ENCODE measurements around the gene TRIM50. TPM values are rescaled to one million over a fixed set of nuclear protein-coding genes. Genes with fewer than 3 reads are reported as not detected.

Gene TRIM50
- total and polyA plus RNA-seq, 4 donors = 0.14 to 1.4 (median 0.15) TPM

DNA sequence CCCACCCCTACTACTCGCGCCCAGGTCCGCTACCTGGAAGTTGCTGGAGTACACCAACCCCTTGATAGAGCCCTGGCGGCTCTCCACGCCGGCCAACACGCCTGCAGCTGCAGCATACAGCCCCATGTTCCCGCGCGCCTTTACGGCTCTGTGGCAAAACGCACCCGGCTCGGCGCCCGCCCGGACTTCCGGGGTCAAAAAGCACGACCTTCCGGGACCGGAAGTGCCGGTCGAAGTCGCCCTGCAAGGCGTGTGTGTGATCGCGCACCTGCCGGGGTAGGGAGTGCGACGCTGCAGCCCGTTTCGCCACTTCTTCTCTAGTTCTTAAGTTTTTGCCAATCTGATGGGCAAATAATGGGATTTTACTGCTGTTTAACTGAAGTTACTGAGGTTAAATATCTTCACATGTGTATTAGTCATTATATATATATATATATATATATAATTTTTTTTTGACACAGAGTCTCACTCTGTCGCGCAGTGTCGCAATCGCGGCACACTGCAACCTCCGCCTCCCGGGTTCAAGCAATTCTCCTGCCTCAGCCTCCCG is 19.1 kb downstream of the TRIM50 start, which contains the start of gene NSUN5 (continued):
- TF ChIP-seq, protein P1, sequence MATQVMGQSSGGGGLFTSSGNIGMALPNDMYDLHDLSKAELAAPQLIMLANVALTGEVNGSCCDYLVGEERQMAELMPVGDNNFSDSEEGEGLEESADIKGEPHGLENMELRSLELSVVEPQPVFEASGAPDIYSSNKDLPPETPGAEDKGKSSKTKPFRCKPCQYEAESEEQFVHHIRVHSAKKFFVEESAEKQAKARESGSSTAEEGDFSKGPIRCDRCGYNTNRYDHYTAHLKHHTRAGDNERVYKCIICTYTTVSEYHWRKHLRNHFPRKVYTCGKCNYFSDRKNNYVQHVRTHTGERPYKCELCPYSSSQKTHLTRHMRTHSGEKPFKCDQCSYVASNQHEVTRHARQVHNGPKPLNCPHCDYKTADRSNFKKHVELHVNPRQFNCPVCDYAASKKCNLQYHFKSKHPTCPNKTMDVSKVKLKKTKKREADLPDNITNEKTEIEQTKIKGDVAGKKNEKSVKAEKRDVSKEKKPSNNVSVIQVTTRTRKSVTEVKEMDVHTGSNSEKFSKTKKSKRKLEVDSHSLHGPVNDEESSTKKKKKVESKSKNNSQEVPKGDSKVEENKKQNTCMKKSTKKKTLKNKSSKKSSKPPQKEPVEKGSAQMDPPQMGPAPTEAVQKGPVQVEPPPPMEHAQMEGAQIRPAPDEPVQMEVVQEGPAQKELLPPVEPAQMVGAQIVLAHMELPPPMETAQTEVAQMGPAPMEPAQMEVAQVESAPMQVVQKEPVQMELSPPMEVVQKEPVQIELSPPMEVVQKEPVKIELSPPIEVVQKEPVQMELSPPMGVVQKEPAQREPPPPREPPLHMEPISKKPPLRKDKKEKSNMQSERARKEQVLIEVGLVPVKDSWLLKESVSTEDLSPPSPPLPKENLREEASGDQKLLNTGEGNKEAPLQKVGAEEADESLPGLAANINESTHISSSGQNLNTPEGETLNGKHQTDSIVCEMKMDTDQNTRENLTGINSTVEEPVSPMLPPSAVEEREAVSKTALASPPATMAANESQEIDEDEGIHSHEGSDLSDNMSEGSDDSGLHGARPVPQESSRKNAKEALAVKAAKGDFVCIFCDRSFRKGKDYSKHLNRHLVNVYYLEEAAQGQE (IDR thresholded peaks at IDR 0.05) = no peak
- TF ChIP-seq JUND (IDR thresholded peaks at IDR 0.05) (no peak), RAD21 (IDR thresholded peaks at IDR 0.05) (peak; percentile 30 to 64), SP1 (IDR thresholded peaks at IDR 0.05) (peak; percentile 46), YY1 (IDR thresholded peaks at IDR 0.05) (peak; percentile 60), HNF4A (conservative IDR thresholded peaks at IDR 0.05) (peak; percentile 85 to 91), NR2F2 (IDR thresholded peaks at IDR 0.05) (peak; percentile 97), RXRA (IDR thresholded peaks at IDR 0.05) (peak; percentile 54 to 73)
- TF ChIP-seq, protein P2, sequence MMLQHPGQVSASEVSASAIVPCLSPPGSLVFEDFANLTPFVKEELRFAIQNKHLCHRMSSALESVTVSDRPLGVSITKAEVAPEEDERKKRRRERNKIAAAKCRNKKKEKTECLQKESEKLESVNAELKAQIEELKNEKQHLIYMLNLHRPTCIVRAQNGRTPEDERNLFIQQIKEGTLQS (IDR thresholded peaks at IDR 0.05) = no peak
- TF ChIP-seq, protein P3, sequence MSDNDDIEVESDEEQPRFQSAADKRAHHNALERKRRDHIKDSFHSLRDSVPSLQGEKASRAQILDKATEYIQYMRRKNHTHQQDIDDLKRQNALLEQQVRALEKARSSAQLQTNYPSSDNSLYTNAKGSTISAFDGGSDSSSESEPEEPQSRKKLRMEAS (IDR thresholded peaks at IDR 0.05) = peak; percentile 100

DNA sequence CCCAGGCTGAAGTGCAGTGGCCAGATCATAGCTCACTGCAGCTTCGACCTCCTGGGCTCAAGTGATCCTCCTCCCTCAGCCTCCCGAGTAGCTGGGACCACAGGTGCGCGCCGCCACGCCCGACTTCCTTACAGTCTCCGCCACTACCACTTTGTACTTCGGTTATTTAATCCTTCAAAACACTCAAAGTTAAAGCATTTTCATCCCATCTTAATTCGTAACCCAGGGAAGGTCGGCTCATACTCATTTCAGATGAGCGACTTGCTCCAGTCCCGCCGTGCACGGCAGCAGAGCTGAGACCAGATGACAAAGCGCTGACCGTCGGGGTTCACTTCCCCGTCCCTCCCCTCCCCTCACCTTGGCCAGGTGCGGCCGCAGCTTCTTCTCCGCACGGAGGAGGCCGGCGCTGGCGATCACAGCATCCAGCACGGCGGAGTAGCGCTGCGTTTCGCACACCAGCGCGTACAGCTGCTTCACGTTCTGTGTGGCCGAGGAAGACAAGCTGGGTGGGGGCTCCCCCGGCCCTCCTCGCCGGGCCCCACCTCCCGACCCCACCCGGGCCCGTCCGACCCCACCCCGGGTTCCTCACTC is 19.7 kb downstream of the TRIM50 start:
- Histone ChIP-seq H3K4me3 (ENCODE audit: low read depth in 1 of 3, low read length in 3 of 3) (peak overlapping the region; percentile 88 to 95 (median 90)), H3K36me3 (ENCODE audit: control insufficient read depth in 4 of 4, insufficient read depth in 3 of 4, low read depth in 1 of 4, low read length in 3 of 4) (peaks cover 3 to 22% (median 8%) of the 10 kb centered on the region in 4 donors), H3K27ac (ENCODE audit: low read depth in 1 of 2, low read length in 2 of 2) (no peak overlapping the region), H3K27me3 (ENCODE audit: control insufficient read depth in 4 of 4, insufficient read depth in 4 of 4, low read length in 3 of 4) (no peaks in the 10 kb centered on the region), H3K9ac (ENCODE audit: low read depth in 1 of 2, low read length in 2 of 2) (peak overlapping the region in 1 of 2 donors; percentile 19), H3K9me3 (ENCODE audit: control insufficient read depth in 4 of 4, low read length in 3 of 4) (no peaks in the 10 kb centered on the region), H3K4me1 (ENCODE audit: control insufficient read depth in 4 of 4, insufficient read depth in 4 of 4, low read length in 3 of 4) (peaks cover 2 to 9% (median 6%) of the 10 kb centered on the region in 4 donors)
- WGBS = 12% methylated on average over 43 of the region's 43 CpGs
- DNase-seq (ENCODE audit: low spot score) = no peak
- TF ChIP-seq HNF4G (IDR thresholded peaks at IDR 0.05) (no peak), TAF1 (conservative IDR thresholded peaks at IDR 0.05) (no peak), JUND (IDR thresholded peaks at IDR 0.05) (no peak), SP1 (IDR thresholded peaks at IDR 0.05) (no peak), HNF4A (conservative IDR thresholded peaks at IDR 0.05) (no peak), RAD21 (IDR thresholded peaks at IDR 0.05) (no peak), FOXA1 (IDR thresholded peaks at IDR 0.05) (no peak), YY1 (IDR thresholded peaks at IDR 0.05) (no peak), GABPA (IDR thresholded peaks at IDR 0.05 in 1 of 2, conservative IDR thresholded peaks at IDR 0.05 in 1 of 2) (no peak), EGR1 (IDR thresholded peaks at IDR 0.05; ENCODE audit: low read depth in 2 of 2) (no peak), NR2F2 (IDR thresholded peaks at IDR 0.05) (no peak)
- TF ChIP-seq, protein P2 (IDR thresholded peaks at IDR 0.05) = no peak
- TF ChIP-seq, protein P4, sequence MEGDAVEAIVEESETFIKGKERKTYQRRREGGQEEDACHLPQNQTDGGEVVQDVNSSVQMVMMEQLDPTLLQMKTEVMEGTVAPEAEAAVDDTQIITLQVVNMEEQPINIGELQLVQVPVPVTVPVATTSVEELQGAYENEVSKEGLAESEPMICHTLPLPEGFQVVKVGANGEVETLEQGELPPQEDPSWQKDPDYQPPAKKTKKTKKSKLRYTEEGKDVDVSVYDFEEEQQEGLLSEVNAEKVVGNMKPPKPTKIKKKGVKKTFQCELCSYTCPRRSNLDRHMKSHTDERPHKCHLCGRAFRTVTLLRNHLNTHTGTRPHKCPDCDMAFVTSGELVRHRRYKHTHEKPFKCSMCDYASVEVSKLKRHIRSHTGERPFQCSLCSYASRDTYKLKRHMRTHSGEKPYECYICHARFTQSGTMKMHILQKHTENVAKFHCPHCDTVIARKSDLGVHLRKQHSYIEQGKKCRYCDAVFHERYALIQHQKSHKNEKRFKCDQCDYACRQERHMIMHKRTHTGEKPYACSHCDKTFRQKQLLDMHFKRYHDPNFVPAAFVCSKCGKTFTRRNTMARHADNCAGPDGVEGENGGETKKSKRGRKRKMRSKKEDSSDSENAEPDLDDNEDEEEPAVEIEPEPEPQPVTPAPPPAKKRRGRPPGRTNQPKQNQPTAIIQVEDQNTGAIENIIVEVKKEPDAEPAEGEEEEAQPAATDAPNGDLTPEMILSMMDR (IDR thresholded peaks at IDR 0.05; ENCODE audit: low read depth, low read length, missing input control) = no peak
- TF ChIP-seq, protein P1 (IDR thresholded peaks at IDR 0.05) = no peak
- TF ChIP-seq, protein P5, sequence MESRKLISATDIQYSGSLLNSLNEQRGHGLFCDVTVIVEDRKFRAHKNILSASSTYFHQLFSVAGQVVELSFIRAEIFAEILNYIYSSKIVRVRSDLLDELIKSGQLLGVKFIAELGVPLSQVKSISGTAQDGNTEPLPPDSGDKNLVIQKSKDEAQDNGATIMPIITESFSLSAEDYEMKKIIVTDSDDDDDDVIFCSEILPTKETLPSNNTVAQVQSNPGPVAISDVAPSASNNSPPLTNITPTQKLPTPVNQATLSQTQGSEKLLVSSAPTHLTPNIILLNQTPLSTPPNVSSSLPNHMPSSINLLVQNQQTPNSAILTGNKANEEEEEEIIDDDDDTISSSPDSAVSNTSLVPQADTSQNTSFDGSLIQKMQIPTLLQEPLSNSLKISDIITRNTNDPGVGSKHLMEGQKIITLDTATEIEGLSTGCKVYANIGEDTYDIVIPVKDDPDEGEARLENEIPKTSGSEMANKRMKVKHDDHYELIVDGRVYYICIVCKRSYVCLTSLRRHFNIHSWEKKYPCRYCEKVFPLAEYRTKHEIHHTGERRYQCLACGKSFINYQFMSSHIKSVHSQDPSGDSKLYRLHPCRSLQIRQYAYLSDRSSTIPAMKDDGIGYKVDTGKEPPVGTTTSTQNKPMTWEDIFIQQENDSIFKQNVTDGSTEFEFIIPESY (IDR thresholded peaks at IDR 0.05) = no peak

All from liver (tissue), 9 donors.